Erythroblast (primary cell): Measurements from ENCODE around the gene ARHGEF4.

Source experiments
- DNase-seq, 2 experiments: peaks; one replicate each; lab custom pipeline; 2025; lab: John Stamatoyannopoulos, UW
- GATA1 ChIP-seq: IDR thresholded peaks from 2 replicates; pipeline ENCODE4 v1.6.1; 2011; ENCODE audit warnings: low read depth, mild to moderate bottlenecking, control low read depth, low read length, moderate library complexity
- POLR2A ChIP-seq: IDR thresholded peaks from 2 replicates; pipeline ENCODE4 v1.6.1; 2011; ENCODE audit warnings: mild to moderate bottlenecking, low read length

ARHGEF4 gene

DNA sequence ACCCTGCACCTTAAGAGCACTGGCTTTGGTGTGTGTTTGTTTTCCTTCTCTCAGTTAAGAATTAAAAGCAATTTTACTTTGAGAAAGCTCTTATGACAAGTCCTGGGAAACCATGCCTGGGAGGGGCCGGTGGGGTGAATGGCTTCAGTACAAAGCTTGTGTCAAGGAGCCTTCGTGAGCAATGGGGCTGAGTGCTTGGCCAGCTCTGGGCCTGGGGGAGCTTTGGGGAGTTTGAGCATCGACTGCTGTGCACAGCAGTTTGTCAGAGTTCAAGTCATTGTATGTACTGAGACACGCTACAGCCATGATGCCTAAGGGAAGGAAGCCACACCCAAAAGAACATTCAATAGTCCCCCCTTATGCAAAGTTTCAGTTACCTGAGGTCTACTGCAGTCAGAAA is 75.8 kb downstream of the ARHGEF4 start:
- DNase-seq = no peak

DNA sequence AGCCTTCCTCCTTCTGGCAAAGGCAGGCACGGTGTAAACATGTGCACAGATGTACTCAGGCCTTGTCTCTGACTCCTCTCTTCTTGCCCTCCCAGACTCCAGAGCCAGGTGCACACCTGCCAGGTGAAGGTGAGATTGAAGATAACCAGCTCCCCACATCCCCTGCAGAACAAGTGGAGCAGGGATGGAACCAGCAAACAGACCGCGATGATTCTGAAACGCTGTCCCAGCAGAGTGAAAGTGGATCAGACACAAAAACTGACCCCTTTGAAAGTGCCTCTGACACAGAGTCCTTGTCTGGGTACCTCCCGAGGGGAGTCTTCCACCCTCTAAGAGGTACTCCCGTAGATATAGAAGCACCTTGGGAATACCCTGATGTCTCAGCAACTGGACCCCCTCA is 77.2 kb downstream of the ARHGEF4 start:
- no peak for TF ChIP-seq POLR2A
- no peak for TF ChIP-seq GATA1

More for the DNA sequence above, 75.8 kb downstream of the ARHGEF4 start:
- TF ChIP-seq POLR2A (no peak), GATA1 (no peak)

DNA sequence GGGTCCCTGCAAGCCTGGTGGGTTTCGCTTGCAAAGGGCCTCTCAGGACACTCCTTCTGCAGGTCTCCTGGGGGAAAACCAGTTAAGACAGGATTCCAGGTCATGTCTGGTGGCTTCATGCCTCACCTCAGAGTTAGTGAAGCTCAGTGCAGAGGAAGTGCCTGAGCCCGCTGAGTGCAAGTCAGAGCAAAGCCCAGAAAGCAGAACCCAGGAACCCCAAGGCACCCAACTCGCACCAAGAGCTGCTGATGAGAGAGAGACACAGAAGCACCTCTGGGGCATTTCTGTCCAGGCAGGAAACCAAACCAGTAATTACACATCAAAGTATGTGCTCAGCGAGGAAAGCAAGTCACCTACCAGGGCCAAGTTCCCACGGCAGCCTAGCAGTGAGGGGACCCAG is 78.4 kb downstream of the ARHGEF4 start:
- no peak for DNase-seq
- TF ChIP-seq GATA1 (no peak), POLR2A (no peak)

More for the DNA sequence above, 77.2 kb downstream of the ARHGEF4 start:
- no peak for DNase-seq

DNA sequence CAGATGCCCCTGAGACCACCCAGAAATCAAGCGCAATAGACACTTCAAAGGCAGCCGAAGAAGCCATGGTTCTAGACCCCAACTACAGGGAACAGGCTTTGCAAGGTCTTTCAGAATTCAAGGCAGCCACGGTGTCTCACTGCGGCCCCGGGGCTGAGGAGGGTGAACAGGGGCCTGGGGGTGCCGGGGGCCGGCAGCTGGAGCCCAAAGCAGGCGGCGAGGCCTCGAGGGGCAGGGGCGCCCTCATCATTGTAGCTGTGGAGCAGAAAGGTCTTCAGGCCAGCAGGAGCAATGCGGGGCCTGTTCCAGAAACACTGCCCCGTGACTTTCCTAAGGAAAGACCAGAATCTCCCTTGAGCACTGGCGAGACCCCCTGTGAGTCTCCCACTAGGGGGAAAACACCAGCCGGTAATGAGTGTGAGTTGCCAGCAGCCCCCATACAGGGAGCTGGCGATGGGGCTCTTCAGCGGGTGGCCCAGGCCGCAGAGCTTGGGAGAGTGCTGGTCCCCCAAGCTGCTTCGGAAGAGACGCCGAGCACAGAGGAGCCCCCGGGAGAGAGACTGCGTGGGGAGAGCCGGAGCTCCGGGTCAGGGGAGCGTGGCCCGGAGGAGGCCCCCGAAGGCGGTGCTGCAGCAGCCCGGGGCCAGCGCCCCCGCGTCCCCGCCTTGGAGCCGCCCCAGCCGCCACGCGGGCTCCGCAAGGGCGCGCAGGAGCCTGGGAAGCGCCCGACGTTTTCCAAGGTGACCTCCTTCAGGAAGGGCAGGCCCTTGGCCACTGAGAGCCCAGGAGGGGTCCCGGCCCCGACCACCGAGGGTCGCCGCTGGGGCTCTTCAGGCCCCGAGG is 79.1 kb downstream of the ARHGEF4 start:
- DNase-seq = no peak
- TF ChIP-seq GATA1 (no peak), POLR2A (no peak)

DNA sequence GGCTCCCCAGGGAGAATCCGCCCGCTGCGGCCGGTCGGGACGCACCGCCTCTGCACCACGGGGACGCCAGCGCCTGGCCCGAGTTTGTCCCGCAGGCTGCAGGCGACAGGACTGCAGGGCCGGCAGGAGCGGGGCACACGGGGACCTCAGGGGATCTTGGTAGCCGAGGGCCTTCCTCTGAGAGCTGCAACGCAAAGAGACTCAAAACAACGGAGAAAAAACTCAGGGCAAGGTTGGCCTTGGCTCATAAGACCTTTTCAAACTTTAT is 79.7 kb downstream of the ARHGEF4 start:
- TF ChIP-seq GATA1 (no peak), POLR2A (no peak)
- no peak for DNase-seq

DNA sequence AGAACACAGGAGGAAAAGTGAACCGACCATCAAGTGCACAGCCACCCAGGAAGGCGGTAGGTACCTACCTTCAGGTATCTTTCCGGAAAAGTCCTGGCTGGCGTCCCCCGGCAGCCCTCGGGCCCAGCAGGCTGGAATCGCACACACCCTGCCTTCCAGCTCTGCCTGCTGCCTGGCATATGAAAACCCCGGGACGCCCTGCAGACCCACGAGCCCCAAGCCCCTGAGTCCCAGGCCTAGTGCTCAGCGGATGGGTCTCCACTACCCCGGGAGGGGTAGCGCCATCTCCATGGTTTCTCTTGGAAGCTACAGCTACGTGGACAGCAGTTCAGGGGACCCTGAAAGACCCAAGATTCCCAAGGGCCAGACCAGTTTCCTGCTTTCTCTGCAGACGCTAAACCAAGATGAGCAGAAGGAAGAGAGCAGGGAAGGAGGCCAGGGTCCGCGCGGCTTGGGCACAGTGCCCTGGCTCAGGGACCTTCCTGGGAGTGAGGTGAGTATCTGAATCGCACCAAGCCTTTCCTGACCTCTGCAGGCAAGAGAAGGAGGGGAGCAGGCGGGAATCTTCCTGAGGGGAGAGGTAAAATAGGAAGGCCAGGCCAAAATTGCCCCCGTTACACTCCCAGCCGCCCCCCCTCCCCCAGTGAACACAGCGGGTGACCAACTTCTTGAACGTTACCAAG is 80.4 kb downstream of the ARHGEF4 start:
- no peak for DNase-seq
- TF ChIP-seq GATA1 (no peak), POLR2A (no peak)

DNA sequence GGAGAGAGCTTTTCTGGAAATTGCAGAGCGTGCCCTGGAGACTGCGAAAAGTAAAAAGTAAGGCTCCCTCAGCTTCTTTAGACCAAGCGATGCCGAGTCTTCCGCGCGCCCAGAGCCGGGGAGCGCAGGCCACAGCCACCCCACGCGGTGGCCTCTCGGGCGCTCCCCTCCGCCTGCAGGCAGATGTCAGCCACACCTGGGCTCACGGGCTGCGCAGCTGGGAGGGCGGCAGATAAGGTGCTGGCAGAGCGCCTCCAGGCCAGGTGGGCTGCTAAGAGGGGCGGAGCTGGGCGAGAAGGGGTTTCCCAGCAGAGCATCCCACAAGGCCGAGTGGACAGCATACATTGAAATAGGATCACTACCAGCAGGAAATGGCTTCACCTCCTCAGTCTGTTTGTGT is 81.7 kb downstream of the ARHGEF4 start:
- TF ChIP-seq POLR2A (no peak), GATA1 (no peak)
- no peak for DNase-seq

DNA sequence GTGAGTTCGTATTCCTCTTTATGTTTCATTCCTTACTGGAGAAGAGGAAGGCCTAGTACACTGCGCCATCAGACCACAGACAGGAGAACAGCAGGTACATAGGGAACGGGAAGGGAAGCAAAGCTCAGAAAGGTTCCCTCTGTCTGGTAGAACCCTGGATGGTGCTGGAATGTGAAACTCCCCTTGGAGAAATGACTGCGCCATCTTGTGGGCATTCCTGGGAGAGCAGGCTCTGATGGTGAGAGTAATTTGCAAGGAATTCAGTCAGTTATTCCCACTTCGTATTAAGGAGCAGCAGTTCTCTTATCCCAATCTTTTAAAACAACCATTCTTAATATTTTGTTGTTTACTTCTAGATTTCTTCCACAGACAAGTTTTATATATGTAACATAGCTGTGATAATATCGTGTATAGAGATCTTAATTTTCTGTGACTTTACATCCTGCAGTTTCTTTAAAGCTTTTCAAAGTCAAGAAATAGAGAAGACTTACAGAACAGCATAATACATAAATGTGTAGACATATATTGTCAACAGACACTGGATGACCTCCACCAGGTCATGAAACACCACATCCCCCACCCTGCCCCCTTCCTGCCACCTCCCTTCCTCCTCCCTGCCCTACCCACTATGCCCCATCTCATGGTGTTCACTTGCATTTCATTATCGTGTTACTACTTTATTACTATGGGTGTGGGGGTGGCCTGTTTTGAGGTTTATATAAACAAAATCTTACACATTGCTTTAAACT is 83.9 kb downstream of the ARHGEF4 start:
- DNase-seq = peak; percentile 28 to 66
- TF ChIP-seq GATA1 = no peak
- TF ChIP-seq POLR2A = no peak

DNA sequence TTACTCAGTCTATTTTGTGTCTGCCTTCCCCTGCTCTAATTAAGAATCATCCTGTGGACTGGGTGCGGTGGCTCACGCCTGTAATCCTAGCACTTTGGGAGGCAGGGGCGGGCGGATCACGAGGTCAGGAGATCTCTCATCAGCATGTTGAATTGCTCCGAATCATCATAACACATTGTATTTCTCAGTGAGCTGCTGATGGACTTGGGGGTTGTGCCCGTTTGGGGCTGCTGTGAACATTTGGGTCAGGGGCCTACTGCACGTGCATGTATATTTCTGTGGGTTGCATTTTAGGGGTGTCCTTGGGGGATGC is 84.4 kb downstream of the ARHGEF4 start:
- no peak for TF ChIP-seq POLR2A
- no peak for TF ChIP-seq GATA1
- DNase-seq = no peak

DNA sequence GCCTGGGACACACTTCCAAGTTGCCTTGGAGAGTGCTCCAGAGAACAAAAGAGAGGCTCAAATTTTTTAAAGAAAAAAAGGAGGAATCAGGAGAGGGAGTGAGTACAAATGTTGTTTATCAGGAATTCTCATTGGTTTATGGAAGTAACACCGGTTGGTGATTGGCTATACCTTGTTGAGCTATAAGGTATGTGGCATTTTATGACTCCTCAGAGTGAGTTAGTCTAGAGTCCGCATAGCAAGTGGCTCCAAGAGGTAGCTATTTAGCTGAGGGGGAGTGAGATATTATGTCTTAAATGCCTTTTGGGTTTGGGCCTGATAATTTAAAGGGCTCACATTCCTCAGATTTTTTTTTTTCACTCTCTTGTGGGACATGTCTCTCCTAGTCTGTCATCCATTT is 85.7 kb downstream of the ARHGEF4 start:
- DNase-seq = no peak
- no peak for TF ChIP-seq POLR2A
- TF ChIP-seq GATA1 = no peak

DNA sequence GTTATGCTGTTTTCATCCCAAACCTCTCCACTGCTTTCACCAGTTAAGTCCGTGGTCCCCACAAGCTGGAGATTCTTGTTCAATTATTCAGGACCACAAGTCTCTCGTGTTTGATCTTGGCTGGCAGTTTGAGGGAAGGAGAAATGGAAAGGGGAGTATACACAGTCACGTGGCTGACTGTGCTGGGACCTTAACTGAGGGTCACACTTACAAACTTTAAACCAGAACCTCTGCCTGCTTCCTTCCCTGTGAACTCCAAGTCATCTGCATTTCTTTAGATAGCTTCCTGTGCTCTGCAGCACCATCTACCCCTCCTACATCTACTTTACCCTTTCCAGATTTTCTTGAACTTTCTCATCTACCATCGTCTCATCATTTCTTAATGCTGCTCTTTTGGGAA is 91.7 kb downstream of the ARHGEF4 start:
- TF ChIP-seq GATA1 (no peak), POLR2A (no peak)
- DNase-seq = no peak

DNA sequence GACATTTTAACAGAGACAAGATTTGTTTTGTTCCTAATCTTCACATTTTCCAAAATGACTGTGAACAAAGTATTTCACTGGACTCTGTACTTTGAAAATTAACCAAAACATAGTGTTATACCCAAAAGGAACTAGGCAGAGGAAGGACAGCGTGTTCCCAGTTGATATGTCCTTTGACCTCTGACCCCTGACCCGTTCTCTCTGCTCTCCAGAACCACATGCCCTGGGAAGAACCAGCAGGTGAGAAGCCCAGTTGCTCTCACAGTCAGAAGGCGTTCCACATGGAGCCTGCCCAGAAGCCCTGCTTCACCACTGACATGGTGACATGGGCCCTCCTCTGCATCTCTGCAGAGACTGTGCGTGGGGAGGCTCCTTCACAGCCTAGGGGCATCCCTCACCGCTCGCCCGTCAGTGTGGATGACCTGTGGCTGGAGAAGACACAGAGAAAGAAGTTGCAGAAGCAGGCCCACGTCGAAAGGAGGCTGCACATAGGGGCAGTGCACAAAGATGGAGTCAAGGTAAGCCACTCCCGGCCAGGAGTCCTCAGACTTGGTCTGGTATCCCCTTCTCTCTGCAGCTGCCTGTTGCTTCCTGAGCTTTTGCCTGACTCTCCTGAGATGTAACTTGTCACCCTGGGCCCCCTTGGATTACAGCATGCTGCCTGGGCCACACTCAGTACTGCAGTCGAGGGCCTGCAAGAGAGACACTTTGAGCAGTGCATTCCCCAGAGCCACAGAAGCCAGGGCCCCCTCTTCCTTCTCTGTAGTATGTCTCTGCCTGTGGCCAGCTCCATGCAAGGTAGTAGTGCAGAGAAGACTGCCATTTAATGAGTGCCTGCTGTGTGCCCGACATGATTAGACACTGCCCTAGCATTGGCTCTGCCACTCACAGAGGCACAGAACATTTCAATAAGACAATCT is 94.3 kb downstream of the ARHGEF4 start:
- DNase-seq = no peak

DNA sequence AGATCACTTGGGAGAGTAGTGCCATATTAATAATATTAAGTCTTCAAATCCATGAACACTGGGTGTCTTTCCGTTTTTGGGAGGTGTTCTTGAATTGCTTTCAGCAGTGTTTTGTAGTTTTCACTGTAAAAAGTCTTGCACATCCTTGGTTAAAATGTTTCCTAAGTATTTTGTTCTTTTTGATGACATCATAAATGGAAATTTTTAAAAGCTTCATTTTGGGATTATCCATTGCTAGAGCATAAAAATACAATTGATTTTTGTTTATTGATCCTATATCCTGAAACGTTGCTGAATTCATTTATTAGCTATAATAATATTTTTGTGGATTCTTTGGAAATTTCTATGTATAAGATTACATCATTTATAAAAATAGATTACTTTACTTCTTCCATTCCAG is 96.8 kb downstream of the ARHGEF4 start:
- DNase-seq = no peak
- TF ChIP-seq POLR2A (no peak), GATA1 (no peak)

More for the DNA sequence above, 94.3 kb downstream of the ARHGEF4 start:
- no peak for TF ChIP-seq GATA1

DNA sequence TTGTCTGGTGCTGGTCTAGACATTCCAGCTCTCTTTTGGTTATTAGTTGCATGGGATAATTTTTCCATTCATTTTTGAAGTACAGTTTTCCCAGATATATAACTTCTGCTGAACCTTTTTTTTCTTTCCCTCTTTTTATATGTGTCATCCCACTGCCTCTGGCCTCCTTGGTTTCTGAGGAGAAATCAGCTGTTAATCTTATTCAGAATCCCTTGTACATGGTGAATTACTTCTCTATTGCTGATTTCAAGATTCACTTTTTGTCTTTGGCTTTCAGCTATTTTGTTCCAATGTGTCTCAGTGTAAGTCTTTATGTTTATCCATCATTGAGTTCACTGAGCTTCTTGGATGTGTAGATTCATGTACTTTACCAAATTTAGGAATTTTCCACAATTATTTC is 99.7 kb downstream of the ARHGEF4 start:
- no peak for TF ChIP-seq GATA1
- no peak for TF ChIP-seq POLR2A
- no peak for DNase-seq
